ENCODE results near the gene CKLF. TPM values are rescaled to one million over a fixed set of nuclear protein-coding genes. Genes with fewer than 3 reads are reported as not detected.

The CKLF gene
- polyA plus RNA-seq, 3 donors, result 285 to 430 (median 374) TPM

DNA sequence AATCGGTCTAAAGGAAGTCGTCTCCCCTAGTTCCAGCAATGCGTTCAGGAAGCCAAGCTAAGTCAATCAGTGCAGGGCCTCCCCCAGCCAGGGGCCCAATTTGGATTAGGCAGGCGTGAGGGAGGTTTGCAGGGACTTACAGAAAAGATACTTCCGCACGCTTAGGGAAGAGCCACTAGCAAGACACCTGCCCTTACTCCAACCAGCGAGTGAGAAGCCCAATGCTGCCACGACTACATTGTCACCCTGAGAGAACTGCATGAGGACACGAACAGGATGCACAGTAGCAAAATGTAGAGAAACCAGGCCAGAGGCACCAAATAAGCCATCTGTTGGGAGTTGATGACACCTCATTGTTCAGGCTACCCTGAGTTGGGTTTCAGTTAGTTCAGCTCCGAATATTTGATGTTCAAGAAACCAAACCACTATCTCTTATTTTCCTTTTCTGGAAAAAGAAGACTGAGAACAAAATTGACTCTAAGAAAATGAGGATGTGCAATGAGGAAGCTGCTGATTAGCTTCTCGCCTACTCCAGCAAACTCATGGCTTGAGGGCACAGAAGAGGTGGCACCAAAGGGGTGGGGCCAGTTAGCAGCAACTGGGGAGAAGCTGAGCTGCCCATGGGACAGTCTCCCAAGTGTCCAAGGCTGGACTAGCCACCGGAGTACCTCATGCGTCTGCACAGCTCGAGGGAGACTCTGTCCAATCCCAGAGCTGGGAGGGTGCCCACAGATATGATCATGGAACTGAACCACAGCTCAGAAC lies 31.8 kb upstream of the CKLF start:
- Histone ChIP-seq H3K4me1 (ENCODE audit: control insufficient read depth in 1 of 2, insufficient read depth in 2 of 2, low read length in 2 of 2) (peaks cover 98 to 99% of the 10 kb centered on the region in 2 donors), H3K36me3 (replicated peaks in 1 of 2; ENCODE audit: control insufficient read depth in 1 of 2, insufficient read depth in 2 of 2, low read length in 2 of 2) (no peaks in the 10 kb centered on the region), H3K27me3 (ENCODE audit: control insufficient read depth in 2 of 2, insufficient read depth in 2 of 2, low read length in 2 of 2) (no peaks in the 10 kb centered on the region), H3K79me2 (ENCODE audit: insufficient read depth, low read length) (peaks cover 29% of the 10 kb centered on the region), H3K27ac (ENCODE audit: low read depth in 1 of 2, low read length in 2 of 2) (peak overlapping the region; percentile 99), H3K4me2 (replicated peaks; ENCODE audit: extremely low read depth, low read length, poor library complexity, severe bottlenecking) (peak overlapping the region; percentile 58), H3K9ac (ENCODE audit: insufficient read depth, low read length, poor library complexity, severe bottlenecking) (peak overlapping the region; percentile 73), H3K9me3 (replicated peaks in 1 of 2; ENCODE audit: control insufficient read depth in 1 of 2, insufficient read depth in 1 of 2, low read length in 2 of 2) (no peaks in the 10 kb centered on the region), H2AFZ (ENCODE audit: insufficient read depth, low read depth, low read length, poor library complexity, severe bottlenecking) (no peak overlapping the region), H3K4me3 (replicated peaks in 1 of 3; ENCODE audit: low read depth in 2 of 3, low read length in 3 of 3) (peak overlapping the region in 1 of 3 experiments; percentile 54), H4K20me1 (ENCODE audit: insufficient read depth, low read length) (no peaks in the 10 kb centered on the region)
- DNase-seq, result peak; percentile 81 to 91 (median 83)
- Mint-ChIP-seq H3K27me3 (ENCODE audit: low read depth in 3 of 3) (peaks cover 0 to 2% (median 2%) of the 10 kb centered on the region in 3 donors), H3K4me1 (peaks cover 100% of the 10 kb centered on the region), H3K36me3 (peaks cover 26 to 58% of the 10 kb centered on the region in 2 donors), H3K4me3 (peak overlapping the region in 1 of 2 donors; percentile 75), H3K27ac (peak overlapping the region; percentile 99 to 100 (median 100)), H3K9me3 (no peaks in the 10 kb centered on the region)
- TF ChIP-seq, protein P1, sequence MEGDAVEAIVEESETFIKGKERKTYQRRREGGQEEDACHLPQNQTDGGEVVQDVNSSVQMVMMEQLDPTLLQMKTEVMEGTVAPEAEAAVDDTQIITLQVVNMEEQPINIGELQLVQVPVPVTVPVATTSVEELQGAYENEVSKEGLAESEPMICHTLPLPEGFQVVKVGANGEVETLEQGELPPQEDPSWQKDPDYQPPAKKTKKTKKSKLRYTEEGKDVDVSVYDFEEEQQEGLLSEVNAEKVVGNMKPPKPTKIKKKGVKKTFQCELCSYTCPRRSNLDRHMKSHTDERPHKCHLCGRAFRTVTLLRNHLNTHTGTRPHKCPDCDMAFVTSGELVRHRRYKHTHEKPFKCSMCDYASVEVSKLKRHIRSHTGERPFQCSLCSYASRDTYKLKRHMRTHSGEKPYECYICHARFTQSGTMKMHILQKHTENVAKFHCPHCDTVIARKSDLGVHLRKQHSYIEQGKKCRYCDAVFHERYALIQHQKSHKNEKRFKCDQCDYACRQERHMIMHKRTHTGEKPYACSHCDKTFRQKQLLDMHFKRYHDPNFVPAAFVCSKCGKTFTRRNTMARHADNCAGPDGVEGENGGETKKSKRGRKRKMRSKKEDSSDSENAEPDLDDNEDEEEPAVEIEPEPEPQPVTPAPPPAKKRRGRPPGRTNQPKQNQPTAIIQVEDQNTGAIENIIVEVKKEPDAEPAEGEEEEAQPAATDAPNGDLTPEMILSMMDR (IDR thresholded peaks at IDR 0.05), result no peak
- 24% methylated on average over 4 of the region's 14 CpGs for WGBS (ENCODE audit: insufficient coverage)
- intact Hi-C loops (cut with micrococcal nuclease), result loop anchor here in 1 of 2 donors (10.0 kb wide), 1 partner anchor 1564 kb away; the partner anchor contains the start of gene NFATC3

DNA sequence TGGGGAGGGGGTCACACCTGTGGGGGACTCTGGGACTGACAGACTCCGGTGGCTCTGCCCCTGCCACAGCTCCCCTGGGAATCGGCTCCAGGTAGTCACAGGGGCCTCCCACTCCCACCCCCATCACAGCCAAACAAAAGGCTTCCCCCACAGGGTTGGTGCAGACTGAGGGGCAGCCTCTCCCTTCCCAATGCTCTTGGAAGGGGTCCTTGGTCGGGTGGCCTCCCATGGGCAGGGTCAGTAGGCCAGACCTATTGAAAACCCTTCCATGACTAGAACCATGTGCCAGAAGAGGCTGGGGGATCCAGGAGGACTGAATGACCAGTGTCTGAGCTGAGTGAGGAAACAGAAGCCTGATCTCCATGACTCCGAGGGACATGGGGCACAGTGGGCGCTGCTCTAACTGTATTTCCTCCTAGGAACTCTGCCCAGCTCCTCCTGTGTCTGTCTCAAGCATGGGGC lies 31.1 kb upstream of the CKLF start:
- H4K20me1 ChIP-seq (ENCODE audit: insufficient read depth, low read length), result no peaks in the 10 kb centered on the region
- H2AFZ ChIP-seq (ENCODE audit: insufficient read depth, low read depth, low read length, poor library complexity, severe bottlenecking), result no peak overlapping the region
- peaks cover 100% of the 10 kb centered on the region for H3K4me1 Mint-ChIP-seq
- no peaks in the 10 kb centered on the region for H3K9me3 Mint-ChIP-seq
- peak overlapping the region; percentile 41 to 62 for H3K4me3 Mint-ChIP-seq
- no peaks in the 10 kb centered on the region for H3K9me3 ChIP-seq (replicated peaks in 1 of 2; ENCODE audit: control insufficient read depth in 1 of 2, insufficient read depth in 1 of 2, low read length in 2 of 2)
- peak overlapping the region; percentile 99 to 100 (median 100) for H3K27ac Mint-ChIP-seq
- DNase-seq, result peak; percentile 40 to 58 (median 42)
- 29% methylated on average over 3 of the region's 5 CpGs for WGBS (ENCODE audit: insufficient coverage)
- H3K4me2 ChIP-seq (replicated peaks; ENCODE audit: extremely low read depth, low read length, poor library complexity, severe bottlenecking), result peak overlapping the region; percentile 58
- H3K27me3 ChIP-seq (ENCODE audit: control insufficient read depth in 2 of 2, insufficient read depth in 2 of 2, low read length in 2 of 2), result no peaks in the 10 kb centered on the region
- H3K27me3 Mint-ChIP-seq (ENCODE audit: low read depth in 3 of 3), result peaks cover 0 to 2% (median 2%) of the 10 kb centered on the region in 3 donors
- peaks cover 98 to 99% of the 10 kb centered on the region in 2 donors for H3K4me1 ChIP-seq (ENCODE audit: control insufficient read depth in 1 of 2, insufficient read depth in 2 of 2, low read length in 2 of 2)
- TF ChIP-seq, protein P1 (IDR thresholded peaks at IDR 0.05), result no peak
- intact Hi-C loops (cut with micrococcal nuclease), result loop anchor here in 1 of 2 donors (10.0 kb wide), 1 partner anchor 1564 kb away; the partner anchor contains the start of gene NFATC3
- H3K36me3 ChIP-seq (replicated peaks in 1 of 2; ENCODE audit: control insufficient read depth in 1 of 2, insufficient read depth in 2 of 2, low read length in 2 of 2), result no peaks in the 10 kb centered on the region
- peak overlapping the region in 1 of 3 experiments; percentile 54 for H3K4me3 ChIP-seq (replicated peaks in 1 of 3; ENCODE audit: low read depth in 2 of 3, low read length in 3 of 3)
- H3K79me2 ChIP-seq (ENCODE audit: insufficient read depth, low read length), result peaks cover 29% of the 10 kb centered on the region
- H3K36me3 Mint-ChIP-seq, result peaks cover 30 to 57% of the 10 kb centered on the region in 2 donors
- H3K9ac ChIP-seq (ENCODE audit: insufficient read depth, low read length, poor library complexity, severe bottlenecking), result peak overlapping the region; percentile 73
- peak overlapping the region; percentile 99 for H3K27ac ChIP-seq (ENCODE audit: low read depth in 1 of 2, low read length in 2 of 2)

Data from CD14-positive monocyte (primary cell).